ENCODE results near the gene MCL1. TPM values are rescaled to one million over a fixed set of nuclear protein-coding genes. Genes with fewer than 3 reads are reported as not detected.

MCL1 gene
- total and polyA plus RNA-seq, 2 experiments from 2014 or later: 55.3 to 244 TPM

DNA sequence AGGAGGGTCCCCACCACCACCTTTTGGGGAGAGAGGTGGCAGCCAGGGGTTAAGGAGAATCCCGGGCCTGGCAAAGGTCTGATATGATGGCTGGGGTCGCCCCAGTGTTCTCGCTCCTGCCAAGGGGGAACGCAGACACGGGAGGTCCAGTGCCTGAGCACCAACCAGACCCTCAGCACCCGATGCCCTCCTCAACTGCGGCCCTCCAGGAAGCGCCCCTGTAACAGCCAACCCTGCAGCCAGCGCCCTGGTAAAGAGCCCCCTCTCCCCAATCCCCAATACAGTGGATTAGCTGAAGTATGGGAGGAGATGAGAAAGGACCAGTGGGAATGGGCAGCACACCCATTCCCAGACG lies 19.8 kb downstream of the MCL1 start:
- H3K36me3 ChIP-seq (ENCODE audit: insufficient read depth): no peaks in the 10 kb centered on the region
- H4K20me1 ChIP-seq (replicated peaks; ENCODE audit: insufficient read depth): no peaks in the 10 kb centered on the region
- H3F3A ChIP-seq (replicated peaks; ENCODE audit: low read depth): peaks cover 4% of the 10 kb centered on the region
- Mint-ChIP-seq H3K9me3 (no peaks in the 10 kb centered on the region), H3K27ac (no peak overlapping the region), H3K36me3 (ENCODE audit: low read depth) (no peaks in the 10 kb centered on the region), H3K27me3 (ENCODE audit: insufficient read depth, low read depth, poor library complexity) (peaks cover 21% of the 10 kb centered on the region), H3K4me1 (peaks cover 42% of the 10 kb centered on the region), H3K4me3 (no peak overlapping the region)
- H3K4me3 ChIP-seq: no peak overlapping the region
- no peak overlapping the region for H3K27ac ChIP-seq (ENCODE audit: low read depth)
- H3K4me2 ChIP-seq: no peak overlapping the region
- H3K9me2 ChIP-seq (ENCODE audit: insufficient read depth): no peaks in the 10 kb centered on the region
- H3K4me1 ChIP-seq (ENCODE audit: insufficient read depth): peaks cover 30% of the 10 kb centered on the region
- DNase-seq (ENCODE audit: low spot score) (no peak), ATAC-seq (no peak)
- peaks cover 11% of the 10 kb centered on the region for H3K79me2 ChIP-seq (replicated peaks; ENCODE audit: insufficient read depth)
- no peaks in the 10 kb centered on the region for H3K27me3 ChIP-seq (ENCODE audit: insufficient read depth)
- no peak for TF ChIP-seq ZNF462 (CRISPR knock-in tag; IDR thresholded peaks at IDR 0.05)
- no peak for TF ChIP-seq EZH2phosphoT487 (IDR thresholded peaks at IDR 0.05; ENCODE audit: unreplicated experiment)
- no peak for TF ChIP-seq REST (IDR thresholded peaks at IDR 0.05; ENCODE audit: unreplicated experiment)
- no peak for TF ChIP-seq ZNF114 (CRISPR knock-in tag; IDR thresholded peaks at IDR 0.05)
- no peak for TF ChIP-seq POLR2AphosphoS5 (IDR thresholded peaks at IDR 0.05; ENCODE audit: low read depth)
- no peak for TF ChIP-seq NANOG (IDR thresholded peaks at IDR 0.05; ENCODE audit: borderline replicate concordance)
- no peak for TF ChIP-seq STAT1 (IDR thresholded peaks at IDR 0.05; ENCODE audit: unreplicated experiment)
- TF ChIP-seq CREB1 (CRISPR knock-in tag; IDR thresholded peaks at IDR 0.05; ENCODE audit: low read depth): no peak
- TF ChIP-seq, protein P1, sequence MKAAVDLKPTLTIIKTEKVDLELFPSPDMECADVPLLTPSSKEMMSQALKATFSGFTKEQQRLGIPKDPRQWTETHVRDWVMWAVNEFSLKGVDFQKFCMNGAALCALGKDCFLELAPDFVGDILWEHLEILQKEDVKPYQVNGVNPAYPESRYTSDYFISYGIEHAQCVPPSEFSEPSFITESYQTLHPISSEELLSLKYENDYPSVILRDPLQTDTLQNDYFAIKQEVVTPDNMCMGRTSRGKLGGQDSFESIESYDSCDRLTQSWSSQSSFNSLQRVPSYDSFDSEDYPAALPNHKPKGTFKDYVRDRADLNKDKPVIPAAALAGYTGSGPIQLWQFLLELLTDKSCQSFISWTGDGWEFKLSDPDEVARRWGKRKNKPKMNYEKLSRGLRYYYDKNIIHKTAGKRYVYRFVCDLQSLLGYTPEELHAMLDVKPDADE (IDR thresholded peaks at IDR 0.05): no peak
- no peak for TF ChIP-seq JUNB (IDR thresholded peaks at IDR 0.05; ENCODE audit: unreplicated experiment)
- no peak for TF ChIP-seq ZNF331 (CRISPR knock-in tag; IDR thresholded peaks at IDR 0.05; ENCODE audit: low read depth)
- TF ChIP-seq EZH2 (IDR thresholded peaks at IDR 0.05; ENCODE audit: low read depth, unreplicated experiment): no peak
- no peak for TF ChIP-seq CTCF (conservative IDR thresholded peaks at IDR 0.05; ENCODE audit: low read depth in 2 of 2)
- H2AFZ ChIP-seq: no peak overlapping the region

Data from GM23338 (cell line).